ENCODE results near the gene ARHGAP28. TPM values are rescaled to one million over a fixed set of nuclear protein-coding genes. Genes with fewer than 3 reads are reported as not detected.
A peak's percentile ranks its signal among the peaks of the same experiment; 100 is the strongest.

Gene ARHGAP28
- polyA plus RNA-seq, 1 donor, result 22.5 TPM

- DNase-seq (ENCODE audit: low read depth), result no peak
Observed at GRCh38 chr18:6871566-6871965, 142.1 kb downstream of the ARHGAP28 start.

- DNase-seq (ENCODE audit: low read depth), result no peak
Observed at GRCh38 chr18:6873040-6873751, 143.7 kb downstream of the ARHGAP28 start.

DNA sequence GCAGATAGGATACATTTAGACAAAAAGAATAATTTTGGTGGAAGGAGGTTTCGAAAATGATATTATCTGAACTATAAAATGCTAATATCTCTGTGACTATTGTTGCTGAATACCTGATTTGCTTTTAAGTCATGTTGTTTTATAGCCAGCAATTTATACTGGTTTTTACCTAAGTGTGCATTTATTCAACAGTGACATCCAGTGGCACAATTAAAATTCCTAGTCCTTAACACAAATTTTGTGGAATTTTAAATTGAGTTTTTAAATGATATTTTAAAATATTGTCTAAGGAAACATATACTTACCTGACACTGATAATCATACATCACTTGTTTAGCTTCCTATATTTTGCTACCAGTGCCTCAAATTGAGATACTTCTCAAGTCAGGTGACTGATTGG lies 144.8 kb downstream of the ARHGAP28 start:
- DNase-seq (ENCODE audit: low read depth), result no peak

DNA sequence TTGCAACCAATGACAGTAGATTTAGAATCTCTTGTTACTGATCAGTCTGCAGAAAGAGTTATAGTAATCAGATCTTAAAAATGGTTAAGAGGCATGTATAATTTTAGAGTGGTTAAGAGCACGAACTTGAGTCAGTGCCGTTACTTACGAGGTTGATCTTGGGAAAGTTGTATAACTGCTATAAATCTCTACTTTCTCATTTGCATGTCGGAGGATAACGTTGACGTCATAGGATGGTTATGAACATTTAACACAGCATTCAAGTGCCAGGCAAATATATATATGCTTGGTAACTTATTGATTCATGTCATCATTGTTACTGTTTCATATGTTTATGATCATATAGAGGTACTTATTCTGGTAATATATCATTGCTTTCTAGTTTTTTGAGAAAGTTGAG lies 146.2 kb downstream of the ARHGAP28 start:
- DNase-seq (ENCODE audit: low read depth), result no peak

GRCh38 chr18:6876641-6877041 lies 147.1 kb downstream of the ARHGAP28 start:
- DNase-seq (ENCODE audit: low read depth), result no peak

DNA sequence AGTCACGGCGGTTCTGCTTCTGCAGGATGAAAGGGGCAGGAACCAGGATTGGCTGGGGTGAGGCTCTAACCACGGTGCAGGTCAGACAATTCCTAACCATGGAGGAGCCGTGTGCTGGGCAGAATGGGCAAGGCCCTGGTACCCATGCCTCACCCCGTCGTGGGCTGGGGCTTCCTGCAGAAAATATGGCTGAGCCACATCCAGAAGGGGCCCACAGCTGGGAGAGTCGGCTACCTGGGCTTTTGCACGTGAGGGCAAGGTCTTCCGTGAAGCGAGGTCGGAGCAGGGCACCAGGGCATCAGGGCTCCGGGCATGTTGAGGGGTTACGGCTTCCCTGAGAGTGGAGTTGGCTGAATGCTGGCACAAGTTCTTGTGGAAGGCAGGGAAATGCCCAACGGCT lies 147.8 kb downstream of the ARHGAP28 start:
- DNase-seq (ENCODE audit: low read depth), result no peak

DNA sequence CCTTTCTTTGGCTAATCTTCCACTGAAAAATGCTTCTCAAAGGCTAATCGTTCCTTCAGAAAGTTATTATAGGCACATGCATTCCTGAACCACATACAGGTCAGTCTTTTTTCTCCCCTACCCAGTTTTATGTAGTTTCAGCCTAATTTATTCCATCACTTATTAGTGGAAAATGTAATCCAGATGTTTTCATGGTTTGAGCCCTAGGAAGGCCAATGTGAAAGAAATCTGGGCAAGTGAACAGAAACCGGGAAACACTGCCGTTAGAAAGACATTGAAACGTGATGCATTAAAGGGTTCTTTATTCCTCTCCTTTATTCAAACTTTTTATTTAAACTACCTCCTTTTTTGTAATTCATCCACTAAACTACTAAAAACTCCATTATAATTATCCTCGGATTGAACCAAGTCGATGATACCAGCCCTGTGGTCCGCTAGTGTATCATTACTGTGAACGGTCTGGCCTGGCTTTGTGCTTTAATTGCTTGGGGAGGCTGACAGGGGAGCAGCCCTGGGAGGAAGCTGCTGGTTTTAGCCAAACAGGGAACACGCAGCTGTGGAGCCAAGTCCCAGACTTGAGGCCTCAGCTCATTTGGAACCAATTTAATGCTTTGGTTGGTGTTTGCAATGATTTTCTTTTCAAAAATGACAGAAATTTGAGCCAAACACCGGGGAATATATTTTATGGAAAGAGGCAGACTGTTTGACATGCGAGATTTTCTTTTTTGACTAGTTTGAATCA lies 149.2 kb downstream of the ARHGAP28 start:
- no peak for DNase-seq (ENCODE audit: low read depth)

GRCh38 chr18:6879508-6880195 lies 150.1 kb downstream of the ARHGAP28 start:
- no peak for DNase-seq (ENCODE audit: low read depth)

DNA sequence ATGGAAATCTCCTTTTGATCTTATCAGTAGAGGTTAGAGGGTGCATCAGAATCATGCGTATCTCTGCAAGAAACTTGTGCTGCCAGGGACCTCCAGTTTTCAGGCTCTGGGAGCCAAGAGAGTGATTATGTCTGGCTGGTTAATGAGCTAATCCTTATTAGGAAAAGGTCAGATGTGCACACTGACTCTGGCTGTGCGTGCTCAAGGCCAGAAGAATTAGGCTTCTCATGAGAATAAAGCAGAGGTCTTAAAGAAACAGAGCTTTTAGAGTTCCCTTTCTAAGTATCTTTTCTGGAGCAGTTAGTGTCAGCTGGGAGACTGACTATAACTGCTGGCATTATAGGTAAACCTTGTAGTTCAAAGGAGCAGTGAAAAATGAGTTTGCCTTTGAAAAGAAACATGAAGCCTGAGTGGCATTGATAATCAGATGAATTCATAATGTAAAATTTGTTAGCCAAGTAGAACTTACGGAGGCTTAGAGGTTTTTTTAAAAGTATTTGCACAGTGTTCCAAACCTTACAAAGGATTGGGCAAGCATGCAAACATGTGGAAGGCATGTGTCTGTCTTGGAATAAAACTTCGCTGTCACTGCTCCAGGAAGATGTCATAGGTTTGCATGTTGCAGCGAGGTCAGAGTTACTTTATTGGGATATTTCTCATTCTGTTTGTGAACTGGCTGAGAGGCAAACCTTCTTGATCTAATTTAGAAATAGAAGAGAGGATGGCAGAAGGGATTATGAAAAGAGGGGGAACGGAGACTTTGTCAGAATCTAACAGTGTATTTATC lies 151.7 kb downstream of the ARHGAP28 start:
- DNase-seq (ENCODE audit: low read depth), result peak; percentile 92

DNA sequence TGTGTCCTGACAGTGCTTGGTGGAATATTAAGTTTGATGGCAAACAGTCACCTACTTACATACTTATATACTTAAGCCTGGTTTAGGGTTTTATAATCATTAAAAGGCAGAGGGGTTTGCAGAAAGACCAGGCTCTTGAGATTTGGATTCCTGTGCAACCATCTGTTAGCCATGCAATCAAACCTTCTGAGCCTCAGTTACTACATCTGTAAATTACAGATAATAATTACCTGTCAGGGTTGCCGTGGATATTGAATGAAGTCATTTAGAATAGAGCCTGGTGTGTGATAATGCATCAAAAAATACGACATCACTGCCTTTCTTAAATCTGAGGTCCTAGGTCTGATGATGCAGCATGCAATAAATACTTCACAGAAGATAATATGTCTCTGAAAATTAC lies 152.9 kb downstream of the ARHGAP28 start:
- no peak for DNase-seq (ENCODE audit: low read depth)

- DNase-seq (ENCODE audit: low read depth), result no peak
Observed at GRCh38 chr18:6885006-6885481, 155.5 kb downstream of the ARHGAP28 start.

DNA sequence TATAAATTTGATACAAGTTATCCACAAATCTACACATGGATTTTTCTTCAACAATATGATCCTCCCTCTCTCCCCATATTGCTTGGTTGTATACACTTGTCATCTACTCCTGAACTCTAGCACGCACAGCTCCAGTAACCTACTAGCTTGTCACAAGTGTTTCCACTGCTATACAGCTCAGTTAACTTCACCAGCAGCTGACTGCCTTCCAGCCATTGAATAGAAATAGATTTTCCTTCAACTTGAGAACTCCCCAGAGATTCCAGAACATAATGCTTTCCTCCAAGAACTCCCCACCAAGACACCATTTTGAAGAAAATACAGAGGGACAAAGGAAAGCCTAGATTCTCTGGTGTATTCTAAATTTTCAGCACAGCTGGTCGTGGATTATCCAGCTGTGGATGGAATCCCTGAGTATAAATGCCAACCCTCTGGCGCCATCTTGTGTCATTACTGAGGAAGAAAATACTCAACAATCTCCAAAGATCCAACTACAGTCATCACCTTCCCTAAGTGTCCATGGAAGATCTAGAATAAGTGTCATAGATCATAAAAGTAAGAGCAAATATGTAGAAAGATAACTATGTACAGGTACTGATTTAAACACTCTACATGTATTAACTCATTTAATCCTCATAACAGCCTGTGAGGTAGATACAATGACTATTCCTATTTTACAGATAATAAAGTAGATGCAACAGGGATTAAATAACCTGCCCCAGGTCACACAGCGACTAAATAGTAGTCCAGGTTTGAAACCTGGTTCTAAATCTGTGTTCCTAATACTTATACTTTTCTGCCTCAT lies 156.7 kb downstream of the ARHGAP28 start:
- peak; percentile 86 for DNase-seq (ENCODE audit: low read depth)

DNA sequence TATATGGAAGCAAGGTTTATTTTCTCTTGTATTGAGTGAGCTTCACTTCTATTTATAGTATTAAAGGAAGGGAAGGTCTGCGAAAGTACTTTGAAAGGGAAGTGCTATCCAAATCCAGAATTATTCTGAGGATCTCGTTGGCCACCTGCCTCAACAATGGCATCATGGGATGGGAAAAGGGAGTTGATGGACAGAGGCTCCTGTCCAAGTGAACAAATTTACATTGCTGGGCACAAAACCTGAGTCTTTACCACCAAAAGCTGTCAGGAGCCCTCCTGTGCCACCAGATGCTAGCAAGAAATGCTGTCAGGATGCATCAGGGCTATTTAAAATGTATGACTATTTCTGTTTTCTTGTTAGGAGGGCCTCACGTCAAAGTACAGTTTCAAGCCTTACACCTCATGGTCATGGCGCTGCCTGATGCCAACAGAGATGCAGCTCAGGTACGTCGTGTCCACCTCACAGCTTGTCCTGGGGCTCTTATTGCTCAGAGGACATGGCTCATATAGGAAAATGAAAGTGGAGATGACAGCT lies 157.3 kb downstream of the ARHGAP28 start:
- no peak for DNase-seq (ENCODE audit: low read depth)

DNA sequence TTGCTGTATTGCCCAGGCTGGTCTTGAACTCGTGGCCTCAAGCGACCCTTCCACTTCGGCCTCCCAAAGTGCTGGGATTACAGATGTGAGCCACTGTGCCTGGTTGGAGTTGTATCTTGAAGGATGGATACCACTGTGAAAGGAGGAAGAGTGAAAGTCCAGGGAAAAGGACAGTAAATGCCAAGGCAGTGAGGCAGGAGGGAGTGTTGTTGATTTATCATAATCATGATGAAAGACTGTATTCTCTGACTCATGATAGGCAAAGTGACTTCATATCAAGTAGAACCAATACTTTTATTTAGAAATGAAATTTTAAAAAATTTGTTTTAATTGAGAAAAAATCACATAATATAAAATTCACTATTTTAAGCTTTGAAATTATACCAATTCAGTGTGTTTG lies 162.3 kb downstream of the ARHGAP28 start:
- no peak for DNase-seq (ENCODE audit: low read depth)

DNA sequence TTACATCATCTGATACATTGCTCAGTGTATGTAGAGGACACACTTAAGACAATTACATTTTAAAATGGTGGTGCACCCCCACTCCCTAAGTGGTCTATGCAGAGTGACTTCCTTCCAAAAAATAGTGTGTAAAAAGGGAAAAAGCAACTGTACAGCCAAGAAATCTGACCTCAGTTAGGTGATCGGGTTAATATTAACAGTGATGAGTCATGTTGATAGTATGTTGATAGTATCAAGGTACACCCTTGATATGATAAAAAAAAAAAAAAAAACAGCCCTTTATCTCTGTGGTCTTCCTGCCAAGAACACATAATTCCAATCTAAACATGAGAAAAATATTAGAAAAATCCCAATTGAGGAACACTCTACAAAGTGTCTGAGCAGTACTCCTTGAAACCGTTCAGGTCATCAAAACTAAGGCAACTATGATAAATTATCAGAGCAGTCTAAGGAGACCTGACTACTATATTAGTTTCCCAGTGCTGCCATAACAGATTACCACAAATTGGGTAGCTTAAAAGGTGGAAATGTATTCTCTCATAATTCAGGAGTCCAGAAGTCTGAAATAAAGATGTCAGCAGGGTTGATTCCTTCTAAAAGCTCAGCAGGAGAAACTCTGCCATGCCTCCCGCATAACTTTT lies 171.9 kb downstream of the ARHGAP28 start:
- no peak for DNase-seq (ENCODE audit: low read depth)

- no peak for DNase-seq (ENCODE audit: low read depth)
Observed at GRCh38 chr18:6917072-6917471, 187.6 kb downstream of the ARHGAP28 start.

DNA sequence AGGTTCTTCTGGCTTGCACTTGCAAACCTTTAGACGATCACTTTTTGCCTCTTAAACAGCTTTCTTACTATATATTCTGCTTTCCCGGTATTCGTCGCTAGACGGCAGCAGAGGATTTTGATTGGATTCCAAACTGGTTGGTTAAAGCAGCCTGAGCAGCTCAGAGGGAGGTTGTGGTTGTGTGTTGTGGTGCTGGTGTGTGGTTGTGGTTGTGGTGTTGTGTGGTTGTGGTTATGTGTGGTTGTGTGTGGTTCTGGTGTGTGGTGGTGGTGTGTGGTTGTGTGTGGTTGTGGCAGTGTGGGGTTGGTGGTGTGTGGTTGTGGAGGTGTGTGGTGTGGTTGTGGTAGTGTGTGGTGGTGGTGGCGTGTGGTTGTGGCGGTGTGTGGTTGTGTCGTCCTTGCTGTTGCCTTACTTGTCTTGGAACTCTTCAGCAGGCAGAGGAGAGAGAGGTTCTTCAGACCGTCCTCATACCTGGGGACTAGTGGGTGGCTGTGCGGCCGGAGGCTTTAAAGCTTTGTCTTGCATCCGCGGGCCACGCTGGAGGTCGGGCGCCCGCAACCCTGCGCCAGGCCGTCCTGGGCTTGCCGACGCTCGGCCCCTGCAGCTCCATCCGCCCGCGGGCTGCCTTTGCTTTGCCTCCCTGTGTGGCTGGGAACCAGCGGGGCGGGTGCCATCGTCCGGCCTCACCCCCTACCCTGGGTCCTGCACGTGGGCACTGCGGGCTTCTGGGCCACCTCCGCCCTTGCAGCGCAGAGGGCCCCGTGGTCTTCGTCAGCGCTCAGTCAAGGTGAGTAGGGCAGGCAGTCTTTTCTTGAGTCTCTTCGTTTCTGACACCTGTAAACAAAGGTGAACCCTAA lies 190.8 kb downstream of the ARHGAP28 start:
- no peak for DNase-seq (ENCODE audit: low read depth)

GRCh38 chr18:6921571-6921970 lies 192.1 kb downstream of the ARHGAP28 start:
- DNase-seq (ENCODE audit: low read depth), result no peak

DNA sequence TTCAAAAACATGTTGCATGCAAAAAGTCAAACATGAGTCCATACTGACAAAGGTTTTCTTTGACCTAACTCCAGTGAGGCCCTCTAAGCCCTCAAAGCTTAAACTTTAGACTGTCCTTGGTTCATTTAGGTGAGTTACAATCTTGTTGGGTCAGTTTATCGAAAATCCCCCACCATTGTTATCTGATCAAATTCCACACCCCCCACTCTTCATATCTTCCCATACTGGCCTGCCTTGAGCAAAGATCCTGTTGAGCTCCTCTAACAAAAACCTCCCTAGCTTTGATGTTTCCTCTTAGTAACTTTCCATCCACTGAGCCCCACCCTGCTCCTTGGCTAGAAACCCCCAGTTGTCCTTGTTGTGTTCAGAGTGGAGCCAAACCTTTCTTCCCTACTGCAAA lies 193.7 kb downstream of the ARHGAP28 start:
- no peak for DNase-seq (ENCODE audit: low read depth)

All from forelimb muscle (tissue), 1 donor.